GM11168 (cell line): ENCODE data around the gene PLA2G2E.

ENCODE experiments used
- in situ Hi-C: fragments of 300-500 bp; cut with MboI; formaldehyde crosslinking; loops from one replicate; pipeline ENCODE4 v1.12.0; 2022; ENCODE audit warnings: low sequenced_read_pairs; ENCODE audit not compliant: unreplicated experiment

PLA2G2E gene

DNA sequence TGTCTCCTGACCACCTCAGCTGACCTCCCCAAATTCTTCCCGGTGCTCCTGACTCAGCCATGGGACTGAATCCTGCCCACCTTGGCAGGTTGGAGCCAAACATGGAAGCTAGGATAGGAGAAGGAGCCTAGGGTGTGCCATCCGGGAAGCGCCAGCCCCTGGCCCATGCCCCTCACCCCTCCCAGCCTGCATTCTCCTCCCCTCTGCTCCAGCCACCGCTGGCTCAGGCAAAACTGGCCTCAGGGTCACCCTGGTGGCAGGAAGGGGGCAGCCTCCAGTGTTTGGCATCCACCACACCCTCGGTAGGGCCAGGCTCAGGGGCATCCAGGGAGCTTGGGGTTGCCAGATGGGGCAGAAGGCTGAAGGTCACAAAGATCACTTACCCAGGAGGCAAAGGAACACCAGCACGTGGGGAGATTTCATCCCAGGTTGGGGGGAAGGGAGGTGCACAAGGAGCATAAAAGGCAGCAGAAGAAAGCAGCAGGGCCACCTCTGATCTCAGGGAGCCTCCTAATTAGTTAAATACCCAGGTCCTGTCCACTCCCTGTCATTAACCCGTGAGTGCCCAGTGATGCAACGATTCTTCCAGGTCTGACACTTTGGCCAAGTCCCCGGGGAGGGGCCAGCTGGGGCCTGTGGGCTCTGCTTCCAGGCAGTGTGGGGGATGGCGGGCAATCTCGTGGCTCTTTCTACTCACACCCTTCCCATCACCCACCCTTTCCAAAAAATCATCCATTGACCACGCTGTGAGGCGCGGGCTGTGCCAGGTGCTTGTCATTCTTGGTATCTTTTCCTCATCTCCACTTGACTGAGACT, at the start of gene PLA2G2E:
Gene PLA2G2E, minus strand, starts transcription at position 481 of the 816 bp plus-strand sequence. Its CDS starts 58 bp downstream, at position 423.
- in situ Hi-C loops, result loop anchor here (25.0 kb wide), 1 partner anchor 564 kb away; the partner anchor contains the start of gene CAMK2N1

DNA sequence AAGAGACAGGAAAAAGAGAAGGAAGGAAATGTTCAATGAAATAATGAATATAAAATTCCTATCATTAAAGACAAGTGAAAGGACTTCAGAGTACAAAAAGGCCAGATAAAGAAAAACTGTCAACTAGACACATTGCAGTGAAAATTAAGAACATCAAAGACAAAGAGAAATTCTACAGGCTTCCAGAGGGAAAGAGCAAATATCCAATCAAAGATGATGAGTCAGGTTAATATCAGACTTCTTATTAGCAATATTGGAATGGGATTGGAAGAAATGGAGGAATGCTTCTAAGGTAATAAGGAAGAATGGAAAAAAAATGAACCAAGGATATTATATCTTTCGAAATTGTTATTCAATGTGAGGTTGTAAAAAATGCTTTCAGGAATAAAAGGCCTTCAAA, 48.2 kb upstream of the PLA2G2E start:
- in situ Hi-C loops, result no loop called here

DNA sequence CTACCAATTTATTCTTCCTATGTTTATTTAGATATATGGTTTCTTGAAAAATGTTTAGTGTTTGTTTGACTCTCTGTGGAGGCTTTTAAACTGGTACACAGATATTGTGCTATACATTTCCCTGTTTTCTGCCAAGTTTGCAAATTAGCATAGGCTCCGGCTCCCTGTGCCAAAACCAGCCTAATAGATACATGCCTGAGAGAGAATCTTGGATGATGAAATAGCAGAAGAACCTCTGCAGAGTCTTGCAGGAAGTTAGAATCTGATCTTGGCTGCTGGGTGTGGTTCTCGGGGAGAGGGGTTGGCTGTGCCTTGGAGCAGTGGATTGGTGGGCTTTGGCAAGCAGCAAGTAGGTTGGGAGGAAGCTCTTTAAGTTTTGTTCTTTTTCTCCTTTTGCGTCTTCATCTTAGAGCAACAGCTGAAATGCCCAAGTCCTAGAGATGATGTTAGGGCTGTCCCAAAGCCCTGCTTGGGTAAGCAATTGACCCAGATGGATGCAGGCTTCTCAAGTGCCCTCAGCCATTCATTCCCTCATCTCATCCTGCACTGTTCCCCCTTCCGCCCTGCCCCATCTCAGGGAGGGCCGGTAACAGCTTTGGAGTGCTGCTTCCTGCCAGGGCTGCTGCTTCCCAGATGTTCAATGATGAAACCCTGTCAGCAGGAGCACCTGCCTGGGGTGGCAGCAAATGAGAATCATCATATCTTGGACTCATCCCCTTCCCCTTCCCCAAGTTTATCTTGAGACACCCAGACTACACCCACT, 46.7 kb upstream of the PLA2G2E start:
- in situ Hi-C loops, result no loop called here

GRCh38 chr1:19967808-19968207, 44.4 kb upstream of the PLA2G2E start:
- in situ Hi-C loops, result no loop called here

DNA sequence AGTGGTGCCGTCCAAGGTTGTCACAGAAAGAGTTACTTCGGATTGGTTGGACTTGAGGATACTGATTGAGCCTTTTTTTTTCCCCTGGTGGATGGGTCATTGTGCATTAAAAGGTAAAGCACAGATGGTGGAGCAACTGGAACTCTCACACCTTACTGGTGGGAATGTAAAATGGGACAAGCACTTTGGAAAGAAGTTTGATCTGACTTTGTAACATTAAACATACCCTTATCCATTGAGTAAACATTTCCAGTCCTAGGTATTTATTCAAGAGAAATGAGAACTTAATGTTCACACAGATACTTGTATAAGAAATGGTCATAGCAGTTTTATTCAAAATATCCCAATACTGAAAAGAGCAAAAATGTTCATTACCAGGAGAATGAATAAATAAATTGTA, 41.1 kb upstream of the PLA2G2E start:
- in situ Hi-C loops, result no loop called here

GRCh38 chr1:19963636-19964035, 40.2 kb upstream of the PLA2G2E start:
- in situ Hi-C loops, result no loop called here

- in situ Hi-C loops, result no loop called here
Measured at GRCh38 chr1:19960591-19960990, 37.2 kb upstream of the PLA2G2E start.

DNA sequence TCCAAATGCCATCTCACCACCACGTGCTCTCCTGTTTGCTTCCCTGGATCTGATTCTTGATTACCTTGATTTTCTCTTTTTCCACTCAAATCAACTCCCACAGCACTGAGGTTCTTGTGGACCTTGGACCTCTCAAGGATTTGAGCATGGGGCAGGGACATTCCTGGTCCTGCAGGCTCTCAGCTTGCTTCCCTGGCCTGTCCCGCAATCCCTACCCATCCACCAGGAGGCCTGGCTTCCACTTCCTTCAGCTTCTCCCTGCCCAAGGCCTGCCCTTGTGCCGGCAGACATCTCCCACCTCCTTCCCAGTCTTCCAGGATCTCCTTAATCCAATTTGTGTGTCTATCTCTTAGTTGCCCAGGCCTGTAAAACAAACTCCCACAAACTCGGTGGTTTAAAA, 34.4 kb upstream of the PLA2G2E start:
- in situ Hi-C loops, result no loop called here

- in situ Hi-C loops, result no loop called here
Measured at GRCh38 chr1:19955534-19956170, 32.2 kb upstream of the PLA2G2E start.

DNA sequence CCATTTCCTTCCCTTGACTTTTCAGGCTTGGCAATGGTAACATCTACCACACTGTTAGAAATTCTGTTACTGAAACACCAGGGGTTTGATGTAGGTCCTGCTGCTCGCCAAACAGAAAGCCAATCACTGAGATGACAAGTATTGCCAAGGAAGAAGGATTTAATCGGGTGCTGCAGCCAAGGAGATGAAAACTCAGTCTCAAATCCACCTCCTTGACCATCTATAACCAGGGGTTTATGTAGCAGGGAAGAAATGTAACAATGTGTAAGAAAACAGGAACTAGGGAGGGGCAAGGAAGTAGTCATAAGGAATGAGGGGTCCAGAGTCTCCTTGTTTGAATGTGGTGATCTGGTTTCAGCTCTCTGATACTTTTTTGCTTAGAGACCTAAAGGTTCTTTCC, 30.6 kb upstream of the PLA2G2E start:
- in situ Hi-C loops, result no loop called here

DNA sequence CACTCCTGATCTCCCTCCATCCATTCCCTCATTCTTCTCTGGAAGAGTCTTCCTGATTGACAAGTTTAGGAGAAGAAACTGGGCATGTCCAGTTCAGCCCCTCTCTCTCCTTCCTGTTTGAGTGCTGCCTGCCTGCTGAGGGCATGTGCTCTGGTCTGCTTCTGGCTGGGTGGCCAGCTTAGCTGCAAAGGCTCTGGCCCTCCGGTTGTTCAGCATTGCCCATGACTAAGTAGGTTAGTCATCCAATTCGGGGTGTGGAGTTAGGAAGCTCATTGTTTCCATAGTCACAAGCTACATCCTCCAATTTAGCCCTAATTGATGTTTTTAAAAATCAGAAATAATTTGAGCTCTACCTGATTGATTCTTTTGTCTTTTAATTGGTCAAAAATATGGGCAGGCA, 25.6 kb upstream of the PLA2G2E start:
- in situ Hi-C loops, result no loop called here

DNA sequence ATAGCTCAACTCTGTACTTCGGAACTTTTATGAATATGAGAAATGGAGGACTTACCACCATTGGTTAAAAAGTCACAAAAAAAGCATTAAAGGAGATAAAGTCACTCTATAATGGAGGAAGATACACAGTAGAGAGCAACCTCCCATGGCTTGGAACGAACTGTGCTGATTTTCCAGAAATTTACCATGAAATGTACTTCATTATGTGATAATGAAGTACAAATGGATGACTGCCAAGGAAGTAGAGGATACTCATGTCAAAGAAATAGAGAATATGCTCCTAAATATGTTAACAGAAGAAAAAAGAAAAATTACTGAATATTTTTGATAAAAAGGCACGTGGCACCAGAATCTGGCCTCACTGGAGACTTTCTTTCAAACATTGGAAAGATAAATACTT, 23.6 kb upstream of the PLA2G2E start:
- in situ Hi-C loops, result no loop called here

DNA sequence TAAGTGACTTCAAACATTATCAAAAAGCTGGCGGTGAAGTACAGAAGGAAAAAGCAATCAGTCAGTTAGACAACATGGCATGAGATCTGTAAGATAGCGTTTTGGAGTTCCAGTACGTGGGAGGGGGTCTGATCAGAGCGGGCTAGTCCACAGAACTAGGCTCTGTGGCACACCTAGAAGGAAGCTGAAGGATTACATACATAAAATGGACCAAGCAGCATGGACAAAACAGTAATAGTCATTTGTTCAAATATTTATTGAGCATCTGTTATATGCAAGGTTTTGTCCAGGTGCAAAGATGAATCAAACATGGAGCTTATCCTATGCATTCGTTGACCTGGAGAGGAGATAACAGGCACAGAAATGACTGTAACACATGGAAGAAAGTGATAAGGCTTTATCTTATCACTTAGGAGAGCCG, 22.9 kb upstream of the PLA2G2E start:
- in situ Hi-C loops, result no loop called here

GRCh38 chr1:19945914-19946313, 22.5 kb upstream of the PLA2G2E start:
- in situ Hi-C loops, result no loop called here

DNA sequence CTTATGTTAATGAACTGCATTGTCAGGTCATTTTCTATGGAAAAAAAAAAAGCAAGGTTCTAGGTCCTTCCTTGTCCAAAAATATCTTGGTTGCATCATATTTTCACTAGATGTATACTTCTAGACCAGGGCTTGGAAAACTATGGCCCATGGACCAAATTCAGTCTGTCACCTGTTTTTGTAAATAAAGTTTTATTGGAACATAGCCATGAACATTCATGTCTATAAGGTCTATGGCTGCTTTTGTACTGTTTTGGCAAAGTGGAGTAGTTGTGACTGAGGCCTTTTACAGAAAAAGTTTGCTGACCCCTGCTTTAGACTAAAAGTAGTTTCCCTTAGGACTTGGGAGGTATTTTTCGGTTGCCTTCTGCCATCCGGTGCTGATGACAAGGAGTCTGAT, 19.2 kb upstream of the PLA2G2E start:
- in situ Hi-C loops, result no loop called here

DNA sequence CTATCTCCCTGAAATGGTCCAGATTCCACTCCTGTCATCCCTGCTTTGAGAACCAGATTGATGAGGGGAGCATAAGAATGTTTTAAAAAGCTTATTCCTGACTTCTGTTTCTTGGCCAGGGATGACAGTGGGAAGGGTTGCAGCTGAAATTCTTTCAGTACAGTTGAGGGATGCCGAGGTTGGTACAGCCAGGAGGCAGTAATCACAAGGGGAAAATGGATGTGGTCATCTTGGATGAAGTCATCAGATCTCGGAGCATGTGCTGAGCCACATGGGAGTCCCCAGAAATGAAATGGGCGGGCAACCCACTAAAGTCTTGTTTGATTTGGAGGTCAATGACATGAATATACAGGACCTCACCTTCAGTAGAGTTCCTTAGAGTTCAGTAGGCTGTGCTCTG, 18.7 kb upstream of the PLA2G2E start:
- in situ Hi-C loops, result no loop called here

DNA sequence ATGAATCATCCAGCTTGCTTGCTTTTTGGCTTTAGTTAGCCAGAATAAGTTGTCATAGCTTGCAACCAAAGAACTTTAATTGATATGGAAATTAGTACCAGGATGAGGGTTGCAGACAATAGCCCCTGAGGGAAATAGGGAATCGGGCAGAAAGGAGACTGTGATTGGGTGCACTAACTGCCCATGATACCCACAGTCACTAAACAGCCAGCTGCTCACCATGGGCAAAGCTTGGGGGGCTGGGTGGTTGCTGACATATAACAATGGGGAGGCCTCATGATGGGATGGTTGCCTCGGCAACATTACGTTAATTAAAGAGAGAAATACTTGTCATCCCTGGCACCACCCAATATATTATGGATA, 17.8 kb upstream of the PLA2G2E start:
- in situ Hi-C loops, result no loop called here

DNA sequence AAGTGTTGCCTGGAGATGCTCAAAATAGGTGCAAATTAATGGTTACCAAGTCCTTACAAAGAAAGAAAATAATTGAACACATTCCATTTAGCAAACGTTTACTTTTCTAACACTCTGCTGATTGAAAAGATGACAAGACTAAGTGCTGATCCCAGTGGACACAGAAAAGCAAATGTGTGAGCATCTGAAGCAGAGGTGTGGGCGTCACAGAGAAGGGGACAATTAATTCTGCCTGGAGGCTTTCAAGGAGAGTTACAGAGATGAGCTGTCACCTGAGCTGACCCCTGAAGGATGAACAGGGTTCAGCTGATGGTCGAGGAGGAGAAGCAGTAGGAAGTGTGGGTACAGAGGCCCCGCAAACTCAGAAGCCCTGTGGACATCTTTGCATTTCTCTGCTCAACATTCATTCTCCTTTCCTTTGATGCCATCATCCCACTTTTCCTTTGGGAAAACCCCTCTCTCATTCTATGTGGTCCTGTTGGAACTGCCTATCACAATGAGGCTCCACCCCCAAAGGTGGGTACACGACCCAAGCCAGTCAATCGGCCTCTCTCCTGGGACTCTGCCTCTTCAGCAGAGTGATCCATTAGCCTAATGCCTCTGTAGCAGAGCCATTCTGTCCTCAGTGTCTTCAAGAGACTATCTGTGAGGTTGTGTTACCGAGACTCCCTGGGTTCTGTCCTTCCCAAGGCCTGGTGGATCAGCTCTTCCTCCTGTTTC, 17.2 kb upstream of the PLA2G2E start:
- in situ Hi-C loops, result no loop called here

DNA sequence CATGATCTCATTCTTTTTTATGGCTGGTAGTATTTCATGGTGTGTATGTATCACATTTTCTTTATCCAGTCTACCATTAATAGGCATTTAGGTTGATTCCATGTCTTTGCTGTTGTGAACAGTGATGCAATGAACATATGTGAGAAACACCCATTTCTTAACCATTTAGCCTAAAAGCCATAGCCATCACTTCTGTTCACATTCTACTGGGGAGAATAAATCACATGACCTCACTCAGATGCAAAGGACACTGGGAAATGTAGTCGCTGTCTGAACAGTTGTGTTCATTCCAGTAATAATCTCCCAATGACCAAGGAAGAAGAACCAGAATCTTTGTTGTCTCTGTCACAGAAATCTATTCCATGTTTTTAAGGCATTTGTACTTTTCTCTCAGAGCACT, 15.1 kb upstream of the PLA2G2E start:
- in situ Hi-C loops, result no loop called here

GRCh38 chr1:19936061-19936750, 12.8 kb upstream of the PLA2G2E start:
- in situ Hi-C loops, result no loop called here
